ENCODE data around the gene HHIPL2. TPM values are rescaled to one million over a fixed set of nuclear protein-coding genes. Genes with fewer than 3 reads are reported as not detected.
"Not testable (repeated sequence)": the region's sequence is repeated elsewhere in the genome, so short reads cannot be mapped to it uniquely, and the experiment has no call there.

HHIPL2 gene
- total RNA-seq, 1 donor from 2014 or later: 0.42 TPM

DNA sequence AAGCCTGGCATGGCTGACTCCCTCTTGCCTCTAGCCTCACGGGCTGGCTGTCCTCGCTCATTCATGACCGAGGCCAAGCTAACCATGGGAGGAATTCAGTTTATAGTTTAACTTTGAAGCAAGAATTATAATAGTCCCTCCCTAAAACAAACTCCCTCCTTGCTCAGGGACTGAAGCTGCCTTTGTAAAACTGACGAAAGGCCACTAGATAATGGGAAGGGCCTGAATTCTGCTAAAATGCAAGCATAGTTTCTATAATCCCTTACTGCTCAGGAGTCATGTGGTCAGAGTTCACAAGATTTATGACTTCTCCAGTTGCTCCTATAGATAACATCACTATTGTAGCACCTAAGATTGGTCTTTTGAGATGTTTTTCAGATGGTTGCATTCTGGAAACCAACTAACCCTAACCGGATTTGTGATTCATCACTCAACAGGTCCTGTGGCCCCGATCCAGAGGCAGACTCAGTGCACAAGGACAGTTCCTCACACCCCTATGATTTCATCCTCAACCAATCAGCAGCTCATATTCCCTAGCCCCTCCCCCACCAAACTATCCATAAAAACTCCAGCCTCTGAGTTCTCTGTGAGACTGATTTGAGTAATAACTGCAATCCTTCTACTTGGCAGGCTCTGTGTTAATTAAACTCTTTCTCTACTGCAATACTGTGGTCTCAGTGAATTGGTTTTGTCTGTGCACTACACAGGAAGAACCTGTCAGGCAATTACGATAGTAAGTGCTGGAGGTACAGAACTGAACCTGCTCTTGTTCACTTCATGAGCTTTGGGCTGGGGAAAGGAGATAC lies 26.4 kb downstream of the HHIPL2 start:
- H3K4me3 Mint-ChIP-seq: no peak overlapping the region
- H3K27ac Mint-ChIP-seq (ENCODE audit: unreplicated experiment): no peak overlapping the region
- TF ChIP-seq, protein P1, sequence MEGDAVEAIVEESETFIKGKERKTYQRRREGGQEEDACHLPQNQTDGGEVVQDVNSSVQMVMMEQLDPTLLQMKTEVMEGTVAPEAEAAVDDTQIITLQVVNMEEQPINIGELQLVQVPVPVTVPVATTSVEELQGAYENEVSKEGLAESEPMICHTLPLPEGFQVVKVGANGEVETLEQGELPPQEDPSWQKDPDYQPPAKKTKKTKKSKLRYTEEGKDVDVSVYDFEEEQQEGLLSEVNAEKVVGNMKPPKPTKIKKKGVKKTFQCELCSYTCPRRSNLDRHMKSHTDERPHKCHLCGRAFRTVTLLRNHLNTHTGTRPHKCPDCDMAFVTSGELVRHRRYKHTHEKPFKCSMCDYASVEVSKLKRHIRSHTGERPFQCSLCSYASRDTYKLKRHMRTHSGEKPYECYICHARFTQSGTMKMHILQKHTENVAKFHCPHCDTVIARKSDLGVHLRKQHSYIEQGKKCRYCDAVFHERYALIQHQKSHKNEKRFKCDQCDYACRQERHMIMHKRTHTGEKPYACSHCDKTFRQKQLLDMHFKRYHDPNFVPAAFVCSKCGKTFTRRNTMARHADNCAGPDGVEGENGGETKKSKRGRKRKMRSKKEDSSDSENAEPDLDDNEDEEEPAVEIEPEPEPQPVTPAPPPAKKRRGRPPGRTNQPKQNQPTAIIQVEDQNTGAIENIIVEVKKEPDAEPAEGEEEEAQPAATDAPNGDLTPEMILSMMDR (conservative IDR thresholded peaks at IDR 0.05): no peak
- H3K27me3 Mint-ChIP-seq (ENCODE audit: low read depth): peaks cover 2% of the 10 kb centered on the region
- no peak for DNase-seq (ENCODE audit: low read depth, low spot score)
- no peaks in the 10 kb centered on the region for H3K36me3 Mint-ChIP-seq (ENCODE audit: low read depth)
- H3K9me3 Mint-ChIP-seq: no peaks in the 10 kb centered on the region
- H3K4me1 Mint-ChIP-seq: no peaks in the 10 kb centered on the region

DNA sequence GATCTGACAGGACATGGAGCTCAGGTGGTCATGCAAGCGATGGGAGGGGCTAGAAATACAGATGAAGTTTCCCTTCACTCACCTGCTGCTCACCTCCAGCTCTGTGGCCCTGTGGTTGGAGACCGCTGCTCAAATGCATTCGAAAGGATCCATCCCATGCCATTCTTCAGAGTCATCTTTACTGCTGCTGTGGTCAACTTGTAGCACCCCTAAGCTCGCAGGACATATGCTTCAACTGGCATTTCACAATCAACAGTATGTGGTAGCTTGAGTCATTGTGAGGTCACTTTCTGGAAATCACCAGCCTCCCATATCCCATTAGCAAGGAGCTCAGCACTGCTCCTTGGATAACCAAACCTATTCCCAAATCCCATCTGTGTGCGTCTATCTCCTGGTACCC lies 58.4 kb downstream of the HHIPL2 start:
- DNase-seq (ENCODE audit: low read depth, low spot score); H3K4me1 Mint-ChIP-seq; H3K4me3 Mint-ChIP-seq; H3K36me3 Mint-ChIP-seq (ENCODE audit: low read depth); H3K9me3 Mint-ChIP-seq; H3K27ac Mint-ChIP-seq (ENCODE audit: unreplicated experiment); H3K27me3 Mint-ChIP-seq (ENCODE audit: low read depth): not testable (repeated sequence)

DNA sequence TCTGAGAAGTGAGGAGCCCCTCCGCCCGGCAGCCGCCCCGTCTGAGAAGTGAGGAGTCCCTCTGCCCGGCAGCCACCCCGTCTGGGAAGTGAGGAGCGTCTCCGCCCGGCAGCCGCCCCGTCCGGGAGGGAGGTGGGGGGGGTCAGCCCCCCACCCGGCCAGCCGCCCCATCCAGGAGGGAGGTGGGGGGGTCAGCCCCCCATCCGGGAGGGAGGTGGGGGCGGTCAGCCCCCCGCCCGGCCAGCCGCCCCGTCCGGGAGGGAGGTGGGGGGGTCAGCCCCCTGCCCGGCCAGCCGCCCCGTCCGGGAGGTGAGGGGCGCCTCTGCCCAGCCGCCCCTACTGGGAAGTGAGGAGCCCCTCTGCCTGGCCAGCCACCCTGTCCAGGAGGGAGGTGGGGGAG lies 60.1 kb downstream of the HHIPL2 start:
- not testable (repeated sequence) for H3K9me3 Mint-ChIP-seq; H3K4me3 Mint-ChIP-seq; DNase-seq (ENCODE audit: low read depth, low spot score); H3K27ac Mint-ChIP-seq (ENCODE audit: unreplicated experiment); H3K36me3 Mint-ChIP-seq (ENCODE audit: low read depth); H3K27me3 Mint-ChIP-seq (ENCODE audit: low read depth); H3K4me1 Mint-ChIP-seq

DNA sequence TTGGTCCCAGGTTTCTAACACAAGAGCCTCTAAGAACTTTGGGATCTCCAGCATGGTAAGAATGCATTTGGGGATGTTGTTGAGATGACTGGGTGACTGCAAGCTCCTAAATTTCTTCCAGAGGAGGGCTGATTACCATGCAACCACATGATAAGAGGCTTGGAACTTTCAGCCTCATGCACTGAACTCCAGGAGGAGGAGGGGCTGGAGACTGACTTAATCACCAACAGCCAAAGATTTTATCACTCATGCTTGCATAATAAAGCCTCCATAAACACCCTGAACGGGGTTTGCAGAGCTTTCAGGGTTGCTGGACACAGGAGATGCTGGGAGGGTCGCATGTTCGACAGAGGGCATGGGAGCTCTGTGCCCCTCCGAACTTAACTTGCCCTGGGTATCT lies 63.9 kb downstream of the HHIPL2 start:
- H3K4me1 Mint-ChIP-seq; H3K4me3 Mint-ChIP-seq; H3K9me3 Mint-ChIP-seq; H3K27me3 Mint-ChIP-seq (ENCODE audit: low read depth); H3K36me3 Mint-ChIP-seq (ENCODE audit: low read depth); H3K27ac Mint-ChIP-seq (ENCODE audit: unreplicated experiment); DNase-seq (ENCODE audit: low read depth, low spot score): not testable (repeated sequence)

DNA sequence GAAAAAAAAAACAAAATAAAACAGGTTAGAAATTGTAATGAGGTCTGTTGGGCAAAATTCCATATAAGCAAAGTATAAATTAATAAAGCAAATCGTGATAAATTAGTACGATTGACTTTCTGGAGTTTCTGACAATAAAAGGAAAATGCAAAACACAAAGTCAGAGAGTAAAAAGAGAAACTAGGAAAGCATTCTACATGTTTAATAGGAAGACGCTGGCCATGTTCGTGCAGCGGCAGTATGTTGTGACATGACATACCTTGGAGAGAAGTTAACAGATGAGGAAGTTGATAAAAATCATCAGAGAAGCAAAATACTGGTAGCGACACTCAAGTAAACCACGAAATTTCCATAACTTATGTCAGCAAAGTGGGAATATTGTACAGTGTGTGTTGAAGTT lies 68.3 kb downstream of the HHIPL2 start:
- not testable (repeated sequence) for H3K27me3 Mint-ChIP-seq (ENCODE audit: low read depth); H3K27ac Mint-ChIP-seq (ENCODE audit: unreplicated experiment); H3K9me3 Mint-ChIP-seq; H3K36me3 Mint-ChIP-seq (ENCODE audit: low read depth); DNase-seq (ENCODE audit: low read depth, low spot score); H3K4me1 Mint-ChIP-seq; H3K4me3 Mint-ChIP-seq

DNA sequence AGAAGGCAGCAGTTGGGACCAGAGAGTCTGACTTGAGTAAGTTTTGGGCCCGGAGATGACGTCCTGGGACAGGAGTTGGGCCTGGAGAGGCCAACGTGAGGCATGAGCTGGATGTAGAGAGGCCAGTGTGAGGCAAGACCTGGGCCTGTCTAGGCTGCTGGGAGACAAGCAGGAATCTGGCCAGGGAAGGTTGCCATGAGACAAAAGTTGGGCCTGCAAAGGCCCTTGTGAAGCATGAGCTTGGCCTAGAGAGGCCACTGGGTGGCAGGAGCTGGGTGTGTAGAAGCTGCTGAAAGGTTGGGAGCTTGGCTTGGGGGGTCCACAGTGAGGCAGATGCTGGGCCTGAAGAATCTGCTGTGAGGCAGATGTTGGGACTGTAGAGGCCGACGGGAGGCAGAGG lies 71.5 kb downstream of the HHIPL2 start:
- H3K36me3 Mint-ChIP-seq (ENCODE audit: low read depth); H3K9me3 Mint-ChIP-seq; DNase-seq (ENCODE audit: low read depth, low spot score); H3K4me3 Mint-ChIP-seq; H3K27me3 Mint-ChIP-seq (ENCODE audit: low read depth); H3K27ac Mint-ChIP-seq (ENCODE audit: unreplicated experiment); H3K4me1 Mint-ChIP-seq: not testable (repeated sequence)

DNA sequence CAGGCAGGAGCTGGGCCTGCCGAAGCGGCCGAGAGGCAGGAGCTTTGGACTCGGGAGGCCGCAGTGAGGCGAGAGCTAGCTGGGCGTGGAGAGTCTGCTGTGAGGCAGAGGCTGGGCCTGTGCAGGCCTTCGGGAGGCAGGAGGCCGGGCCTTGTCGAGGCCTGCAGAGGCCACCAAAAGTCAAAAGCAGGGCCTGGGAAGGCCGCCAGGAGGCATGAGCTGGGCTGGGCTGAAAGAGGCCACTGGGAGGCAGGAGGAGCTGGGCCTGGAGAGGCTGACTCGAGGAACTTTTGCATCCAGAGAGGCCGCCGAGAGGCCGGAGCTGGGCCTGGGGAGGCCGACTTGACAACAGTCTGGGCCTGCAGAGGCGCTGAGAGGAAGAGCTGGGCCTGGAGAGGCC lies 74.2 kb downstream of the HHIPL2 start:
- DNase-seq (ENCODE audit: low read depth, low spot score); H3K9me3 Mint-ChIP-seq; H3K4me3 Mint-ChIP-seq; H3K36me3 Mint-ChIP-seq (ENCODE audit: low read depth); H3K4me1 Mint-ChIP-seq; H3K27me3 Mint-ChIP-seq (ENCODE audit: low read depth): not testable (repeated sequence)
- H3K27ac Mint-ChIP-seq (ENCODE audit: unreplicated experiment): peak overlapping the region; percentile 50

DNA sequence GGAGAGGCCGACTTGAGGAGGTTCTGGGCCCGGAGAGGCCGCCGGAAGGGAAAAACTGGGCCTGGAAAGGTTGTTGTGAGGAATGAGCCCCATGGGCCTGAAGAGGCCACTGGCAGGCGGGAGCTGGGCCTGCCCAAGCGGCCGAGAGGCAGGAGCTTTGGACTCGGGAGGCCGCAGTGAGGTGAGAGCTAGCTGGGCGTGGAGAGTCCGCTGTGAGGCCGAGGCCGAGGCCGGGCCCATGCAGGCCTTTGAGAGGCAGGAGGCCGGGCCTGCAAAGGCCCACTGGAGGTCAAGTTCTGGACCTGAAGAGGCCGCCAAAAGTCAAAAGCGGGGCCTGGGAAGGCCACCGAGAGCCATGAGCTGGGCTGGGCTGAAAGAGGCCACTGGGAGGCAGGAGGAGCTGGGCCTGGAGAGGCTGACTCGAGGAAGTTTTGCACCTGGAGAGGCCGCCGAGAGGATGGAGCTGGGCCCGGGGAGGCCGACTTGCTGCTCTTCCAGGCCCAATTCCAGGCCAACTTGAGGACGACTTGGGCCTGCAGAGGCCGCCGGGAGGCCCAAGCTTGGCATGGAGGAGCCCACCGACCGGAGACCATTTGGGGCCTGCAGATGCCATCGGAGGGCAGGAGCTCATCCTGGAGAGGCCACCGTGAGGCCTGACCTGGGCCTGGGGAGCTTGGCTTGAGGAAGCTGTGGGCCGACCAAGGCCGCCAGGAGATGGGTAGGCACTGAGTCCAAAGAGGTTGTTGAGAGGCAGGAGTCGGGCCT lies 74.9 kb downstream of the HHIPL2 start:
- H3K27ac Mint-ChIP-seq (ENCODE audit: unreplicated experiment); H3K4me1 Mint-ChIP-seq: not testable (repeated sequence)

More for the DNA sequence above, 74.9 kb downstream of the HHIPL2 start:
- DNase-seq (ENCODE audit: low read depth, low spot score); H3K36me3 Mint-ChIP-seq (ENCODE audit: low read depth); H3K4me3 Mint-ChIP-seq; H3K27me3 Mint-ChIP-seq (ENCODE audit: low read depth); H3K9me3 Mint-ChIP-seq: not testable (repeated sequence)

Other genes starting within 250 kb of the HHIPL2 start
- gene TAF1A, start 41.8 kb upstream of the HHIPL2 start, total RNA-seq: 19.7 and 22.7 TPM in 2 replicates
- 56.5 and 57.5 TPM in 2 replicates for gene MIA3, start 70.0 kb upstream of the HHIPL2 start, total RNA-seq
- gene AIDA, start 164.4 kb upstream of the HHIPL2 start, total RNA-seq: 71.6 and 74.5 TPM in 2 replicates
- gene BROX, start 164.5 kb upstream of the HHIPL2 start, total RNA-seq: 31.5 and 34.7 TPM in 2 replicates
- gene FAM177B, start 189.1 kb upstream of the HHIPL2 start, total RNA-seq: 0.47 TPM in 1 of 2 replicates, not detected in the other